Measurements from ENCODE around the gene SSMEM1.

DNA sequence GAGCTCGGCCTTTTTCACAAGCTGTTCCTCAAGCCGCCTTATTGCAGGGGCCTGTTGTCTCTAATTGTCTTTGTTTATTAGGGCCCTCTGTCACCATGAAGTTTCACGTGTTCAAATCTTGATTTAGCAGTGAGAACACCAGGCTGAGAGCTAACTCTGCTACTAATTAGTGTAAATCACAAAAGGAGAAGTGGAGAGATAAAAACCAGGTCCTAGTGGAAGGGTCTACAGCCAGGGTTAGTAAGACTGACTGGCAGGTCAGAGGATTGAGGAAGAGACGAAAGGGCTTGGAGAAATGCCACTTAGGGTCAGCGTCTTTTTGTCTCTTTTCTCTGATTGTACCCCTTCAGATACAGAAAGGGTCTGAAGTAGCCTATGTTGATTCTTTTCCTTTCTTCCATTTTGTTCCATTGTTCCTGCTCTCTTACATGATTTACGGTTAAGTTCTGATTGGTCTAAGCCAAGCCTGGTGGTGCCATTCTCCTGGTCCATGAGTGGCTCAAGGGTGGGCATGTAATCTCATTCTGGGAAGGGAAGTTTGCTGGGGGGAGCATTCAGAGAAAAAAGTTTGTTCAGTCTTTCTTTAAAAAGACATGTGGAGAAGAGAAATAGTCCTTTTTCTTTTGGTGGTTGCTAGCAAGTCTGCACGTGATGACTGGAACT, 21.3 kb downstream of the SSMEM1 start:
- no peak for TF ChIP-seq POLR2A (IDR thresholded peaks at IDR 0.05)
- TF ChIP-seq, protein P1, sequence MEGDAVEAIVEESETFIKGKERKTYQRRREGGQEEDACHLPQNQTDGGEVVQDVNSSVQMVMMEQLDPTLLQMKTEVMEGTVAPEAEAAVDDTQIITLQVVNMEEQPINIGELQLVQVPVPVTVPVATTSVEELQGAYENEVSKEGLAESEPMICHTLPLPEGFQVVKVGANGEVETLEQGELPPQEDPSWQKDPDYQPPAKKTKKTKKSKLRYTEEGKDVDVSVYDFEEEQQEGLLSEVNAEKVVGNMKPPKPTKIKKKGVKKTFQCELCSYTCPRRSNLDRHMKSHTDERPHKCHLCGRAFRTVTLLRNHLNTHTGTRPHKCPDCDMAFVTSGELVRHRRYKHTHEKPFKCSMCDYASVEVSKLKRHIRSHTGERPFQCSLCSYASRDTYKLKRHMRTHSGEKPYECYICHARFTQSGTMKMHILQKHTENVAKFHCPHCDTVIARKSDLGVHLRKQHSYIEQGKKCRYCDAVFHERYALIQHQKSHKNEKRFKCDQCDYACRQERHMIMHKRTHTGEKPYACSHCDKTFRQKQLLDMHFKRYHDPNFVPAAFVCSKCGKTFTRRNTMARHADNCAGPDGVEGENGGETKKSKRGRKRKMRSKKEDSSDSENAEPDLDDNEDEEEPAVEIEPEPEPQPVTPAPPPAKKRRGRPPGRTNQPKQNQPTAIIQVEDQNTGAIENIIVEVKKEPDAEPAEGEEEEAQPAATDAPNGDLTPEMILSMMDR (IDR thresholded peaks at IDR 0.05): no peak

Data from lower leg skin (tissue), 3 donors.